Progenitor cell of endocrine pancreas (in vitro differentiated cells): ENCODE data around the gene EDNRB. TPM values are rescaled to one million over a fixed set of nuclear protein-coding genes. Genes with fewer than 3 reads are reported as not detected.
"Not testable (repeated sequence)": the region's sequence is repeated elsewhere in the genome, so short reads cannot be mapped to it uniquely, and the experiment has no call there.

Experiments used
- DNase-seq: peaks from one replicate; pipeline ENCODE4 v3.0.0; 2021; ENCODE audit warnings: low spot score; ENCODE audit not compliant: unreplicated experiment
- H3K27ac Mint-ChIP-seq: 2 replicates; pipeline ENCODE4 v1.8.0; 2021; ENCODE audit warnings: mild to moderate bottlenecking, moderate library complexity, mixed read lengths
- H3K27me3 Mint-ChIP-seq: 2 replicates; pipeline ENCODE4 v1.8.0; 2021; ENCODE audit warnings: mixed read lengths
- H3K36me3 Mint-ChIP-seq: 2 replicates; pipeline ENCODE4 v1.8.0; 2022; ENCODE audit warnings: mixed read lengths; ENCODE audit not compliant: insufficient read depth
- H3K4me1 Mint-ChIP-seq: 2 replicates; pipeline ENCODE4 v1.8.0; 2021; ENCODE audit warnings: low read depth, mixed read lengths
- H3K4me3 Mint-ChIP-seq: 2 replicates; pipeline ENCODE4 v1.8.0; 2021; ENCODE audit warnings: low read depth, mild to moderate bottlenecking, moderate library complexity, mixed read lengths
- H3K9me3 Mint-ChIP-seq: 2 replicates; pipeline ENCODE4 v1.8.0; 2021; ENCODE audit warnings: low read depth, mixed read lengths
- long read RNA-seq: library from polyadenylated mRNA; unstranded; transcript quantifications from one replicate; pipeline ENCODE4 v2.0.0, GENCODE V29; 2020
- total RNA-seq: library from RNA; stranded (reverse); gene quantifications from 2 replicates; pipeline ENCODE4 v1.2.1, GENCODE V29; 2021
- TF ChIP-seq, protein P1 (sequence below): fragments of 200-600 bp; sonication (generic); IDR thresholded peaks from one replicate; pipeline ENCODE4 v1.5.0; 2021; ENCODE audit warnings: antibody characterized with exemption, mild to moderate bottlenecking; ENCODE audit not compliant: unreplicated experiment

EDNRB gene
- total RNA-seq: 0.38 and 1.0 TPM in 2 replicates
- long read RNA-seq, full-length matches to known transcripts: 1 of 3 reads
- long read RNA-seq, partial matches to known transcripts: 0 of 3 reads
- long read RNA-seq, other reads (novel, unspliced or antisense): 2 of 3 reads

DNA sequence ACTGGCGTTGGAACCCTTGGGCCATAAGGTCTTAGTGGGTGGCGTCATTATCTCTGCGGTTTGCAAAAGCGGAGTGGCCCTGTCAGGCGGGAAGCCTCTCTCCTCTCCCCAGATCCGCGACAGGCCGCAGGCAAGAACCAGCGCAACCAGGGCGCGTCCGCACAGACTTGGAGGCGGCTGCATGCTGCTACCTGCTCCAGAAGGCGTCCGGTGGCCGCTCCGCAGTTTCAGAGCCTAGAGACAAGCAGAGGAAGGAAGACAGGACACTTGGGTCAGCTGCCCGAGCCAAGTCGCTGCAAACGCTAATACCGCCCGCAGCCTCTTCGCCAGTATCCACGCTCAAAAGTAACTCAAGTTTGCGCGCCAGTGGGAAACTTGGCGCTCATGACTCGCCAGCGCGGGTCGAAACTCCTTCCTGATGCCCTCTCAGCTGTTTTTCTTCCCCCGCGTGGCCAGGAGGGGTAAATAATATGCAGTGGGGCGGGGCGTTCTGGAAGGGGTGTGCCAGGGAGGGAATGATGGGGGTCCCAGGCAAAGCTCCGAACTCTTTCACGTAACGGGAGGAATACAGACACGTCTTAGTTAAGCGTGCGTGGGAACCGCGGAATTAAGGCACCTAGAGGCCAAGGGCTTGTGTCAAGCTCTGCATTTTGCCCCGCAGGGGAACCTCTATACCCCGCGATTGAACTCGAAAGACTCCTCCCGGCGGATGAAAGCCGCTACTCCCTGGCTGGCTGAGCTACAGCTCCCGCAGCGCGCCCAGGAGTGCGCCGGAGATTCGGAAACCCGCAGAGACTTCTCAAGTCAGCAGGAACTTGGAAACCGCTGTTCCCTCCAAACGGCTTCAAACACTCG, at the start of gene EDNRB:
TSS of gene EDNRB (minus strand) at position 441 of the 855 bp plus-strand sequence. CDS start at position 183, 258 bp downstream.
- TF ChIP-seq, protein P1, sequence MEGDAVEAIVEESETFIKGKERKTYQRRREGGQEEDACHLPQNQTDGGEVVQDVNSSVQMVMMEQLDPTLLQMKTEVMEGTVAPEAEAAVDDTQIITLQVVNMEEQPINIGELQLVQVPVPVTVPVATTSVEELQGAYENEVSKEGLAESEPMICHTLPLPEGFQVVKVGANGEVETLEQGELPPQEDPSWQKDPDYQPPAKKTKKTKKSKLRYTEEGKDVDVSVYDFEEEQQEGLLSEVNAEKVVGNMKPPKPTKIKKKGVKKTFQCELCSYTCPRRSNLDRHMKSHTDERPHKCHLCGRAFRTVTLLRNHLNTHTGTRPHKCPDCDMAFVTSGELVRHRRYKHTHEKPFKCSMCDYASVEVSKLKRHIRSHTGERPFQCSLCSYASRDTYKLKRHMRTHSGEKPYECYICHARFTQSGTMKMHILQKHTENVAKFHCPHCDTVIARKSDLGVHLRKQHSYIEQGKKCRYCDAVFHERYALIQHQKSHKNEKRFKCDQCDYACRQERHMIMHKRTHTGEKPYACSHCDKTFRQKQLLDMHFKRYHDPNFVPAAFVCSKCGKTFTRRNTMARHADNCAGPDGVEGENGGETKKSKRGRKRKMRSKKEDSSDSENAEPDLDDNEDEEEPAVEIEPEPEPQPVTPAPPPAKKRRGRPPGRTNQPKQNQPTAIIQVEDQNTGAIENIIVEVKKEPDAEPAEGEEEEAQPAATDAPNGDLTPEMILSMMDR: no peak
- DNase-seq: no peak
- Mint-ChIP-seq H3K4me1 (peaks cover under 1% of the 10 kb centered on the region), H3K27me3 (peaks cover 20% of the 10 kb centered on the region), H3K36me3 (no peaks in the 10 kb centered on the region), H3K9me3 (no peaks in the 10 kb centered on the region), H3K27ac (no peak within 1 kb of the TSS), H3K4me3 (no peak within 1 kb of the TSS)

DNA sequence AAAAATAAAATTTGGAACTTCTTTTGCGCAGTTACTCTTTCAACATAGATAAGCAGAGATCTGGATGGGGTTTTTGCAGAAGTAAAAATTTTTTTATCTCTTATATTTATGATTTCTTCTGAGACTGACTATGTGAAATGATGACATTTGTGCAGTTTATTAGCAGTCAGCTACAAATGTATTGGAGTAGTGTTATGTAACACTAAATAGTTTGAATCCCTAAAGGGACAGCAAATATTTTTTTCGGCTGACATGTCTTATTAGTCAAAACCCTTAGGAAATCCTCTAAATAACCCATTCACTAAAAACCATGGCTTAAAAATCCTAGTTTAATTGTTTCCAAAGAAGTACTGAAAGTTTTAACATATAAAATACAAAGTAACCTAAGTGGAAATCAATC, 48.0 kb upstream of the EDNRB start:
- DNase-seq: no peak
- Mint-ChIP-seq H3K27me3 (no peaks in the 10 kb centered on the region), H3K4me1 (peaks cover 5% of the 10 kb centered on the region), H3K27ac (no peak overlapping the region), H3K36me3 (no peaks in the 10 kb centered on the region), H3K4me3 (no peak overlapping the region), H3K9me3 (peaks cover 10% of the 10 kb centered on the region)
- TF ChIP-seq, protein P1: no peak

DNA sequence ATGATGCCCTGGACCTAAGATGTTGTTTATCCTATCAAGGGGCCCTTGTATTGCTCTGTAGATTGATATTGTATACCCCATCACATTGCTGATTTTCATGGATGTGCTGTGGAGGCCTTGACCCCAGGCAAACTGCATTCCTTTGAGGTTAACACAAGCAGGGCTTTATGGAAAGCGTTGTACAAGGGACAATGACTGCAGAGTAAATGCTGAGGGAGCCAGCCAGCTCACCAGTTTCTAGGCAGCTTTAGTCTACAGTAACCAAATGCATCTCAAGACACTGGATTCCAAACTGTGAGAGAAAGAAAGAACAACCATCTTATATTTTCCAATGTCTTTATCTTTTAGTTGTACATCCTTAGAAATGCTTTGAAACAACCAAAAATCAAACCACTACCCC, 34.1 kb upstream of the EDNRB start:
- Mint-ChIP-seq H3K9me3 (peaks cover 5% of the 10 kb centered on the region), H3K36me3 (no peaks in the 10 kb centered on the region), H3K27ac (no peak overlapping the region), H3K4me3 (no peak overlapping the region), H3K4me1 (no peaks in the 10 kb centered on the region), H3K27me3 (no peaks in the 10 kb centered on the region)
- no peak for DNase-seq
- TF ChIP-seq, protein P1: no peak

DNA sequence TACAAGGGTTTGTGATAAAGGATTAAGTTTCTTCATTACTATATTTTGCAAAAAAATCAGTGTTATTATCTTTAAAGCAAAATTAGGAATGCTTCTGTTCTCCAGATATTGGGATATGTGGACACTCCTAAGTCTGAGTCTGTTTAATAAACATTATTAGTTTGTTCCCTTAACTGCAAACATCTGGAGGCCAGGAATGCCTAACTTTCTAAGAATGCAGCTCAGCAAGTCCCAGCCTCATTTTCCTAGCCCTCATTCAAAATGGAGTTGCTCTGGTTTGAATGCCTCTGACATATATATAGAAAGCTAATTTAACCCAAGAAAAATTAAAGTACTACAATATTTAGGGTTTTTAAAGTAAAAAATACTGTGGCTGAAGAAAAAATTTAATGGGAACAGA, 33.6 kb upstream of the EDNRB start:
- no peaks in the 10 kb centered on the region for H3K4me1 Mint-ChIP-seq
- no peak overlapping the region for H3K4me3 Mint-ChIP-seq
- peaks cover 5% of the 10 kb centered on the region for H3K9me3 Mint-ChIP-seq
- H3K27ac Mint-ChIP-seq: no peak overlapping the region
- no peaks in the 10 kb centered on the region for H3K36me3 Mint-ChIP-seq
- no peaks in the 10 kb centered on the region for H3K27me3 Mint-ChIP-seq
- TF ChIP-seq, protein P1: no peak
- no peak for DNase-seq

DNA sequence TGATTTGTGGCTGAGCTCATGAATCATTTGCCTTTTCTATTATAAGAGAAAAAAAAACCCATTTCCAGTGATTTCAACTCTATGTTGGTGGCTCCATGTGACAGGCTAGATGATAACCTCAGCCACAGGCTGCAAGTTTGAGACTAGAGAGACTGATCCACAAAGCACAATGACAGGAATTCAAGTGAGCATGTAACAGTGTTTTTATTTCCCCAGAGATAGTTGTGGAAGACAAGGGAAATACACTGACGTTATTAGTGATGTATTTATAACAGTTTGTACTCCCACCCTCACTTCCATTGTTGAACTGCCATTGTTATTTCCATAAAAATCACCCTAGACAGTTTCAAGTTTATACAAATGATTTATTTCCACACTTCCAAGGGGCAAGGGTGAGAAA, 27.9 kb upstream of the EDNRB start:
- Mint-ChIP-seq H3K9me3 (no peaks in the 10 kb centered on the region), H3K4me3 (no peak overlapping the region), H3K27me3 (no peaks in the 10 kb centered on the region), H3K36me3 (no peaks in the 10 kb centered on the region), H3K4me1 (no peaks in the 10 kb centered on the region), H3K27ac (no peak overlapping the region)
- DNase-seq: no peak
- TF ChIP-seq, protein P1: no peak

DNA sequence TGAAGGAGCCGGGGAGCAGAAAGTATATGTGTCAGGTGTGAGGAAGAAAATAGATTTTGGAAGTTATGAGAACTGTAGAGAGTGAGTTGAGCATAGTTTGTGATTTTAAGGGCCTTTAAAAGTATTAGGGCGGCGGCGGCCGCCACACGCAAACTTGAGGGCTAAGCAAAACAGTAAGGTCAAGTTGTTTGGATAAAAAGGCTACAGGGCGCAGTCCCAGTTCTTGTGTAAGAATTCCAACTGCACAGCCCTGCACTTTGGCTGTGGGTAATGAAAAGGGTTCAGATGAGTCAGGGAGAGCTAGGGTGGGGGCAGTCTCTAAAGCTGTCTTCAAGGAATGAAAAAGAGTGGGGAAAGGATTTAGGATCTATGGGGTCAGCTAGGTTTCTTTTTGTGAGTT, 16.4 kb upstream of the EDNRB start:
- H3K27me3 Mint-ChIP-seq, DNase-seq, H3K36me3 Mint-ChIP-seq, H3K27ac Mint-ChIP-seq, H3K4me3 Mint-ChIP-seq, H3K4me1 Mint-ChIP-seq: not testable (repeated sequence)
- peaks cover 16% of the 10 kb centered on the region for H3K9me3 Mint-ChIP-seq
